Nephron progenitor cell (in vitro differentiated cells): ENCODE measurements around the gene NUP43.

Experiments
- DNase-seq: peaks from one replicate; pipeline ENCODE4 v3.0.0; 2021
- H3K27ac Mint-ChIP-seq: 2 replicates; pipeline ENCODE4 v1.8.0; 2021; ENCODE audit warnings: mild to moderate bottlenecking, moderate library complexity, mixed read lengths
- H3K27me3 Mint-ChIP-seq: 2 replicates; pipeline ENCODE4 v1.8.0; 2021; ENCODE audit warnings: mild to moderate bottlenecking, low read depth, mixed read lengths; ENCODE audit not compliant: poor library complexity
- H3K36me3 Mint-ChIP-seq: 2 replicates; pipeline ENCODE4 v1.8.0; 2021; ENCODE audit warnings: low read depth, mixed read lengths
- H3K4me1 Mint-ChIP-seq: 2 replicates; pipeline ENCODE4 v1.8.0; 2021; ENCODE audit warnings: mixed read lengths
- H3K4me3 Mint-ChIP-seq: 2 replicates; pipeline ENCODE4 v1.8.0; 2021; ENCODE audit warnings: mild to moderate bottlenecking, moderate library complexity, mixed read lengths
- H3K9me3 Mint-ChIP-seq: 2 replicates; pipeline ENCODE4 v1.8.0; 2021; ENCODE audit warnings: mild to moderate bottlenecking, moderate library complexity, mixed read lengths
- CTCF ChIP-seq: fragments of 200-600 bp; sonication (generic); IDR thresholded peaks from 2 replicates; pipeline ENCODE4 v1.5.0; 2021; ENCODE audit warnings: antibody characterized with exemption

The NUP43 gene

GRCh38 chr6:149777624-149778023, 31.3 kb upstream of the NUP43 start:
- Mint-ChIP-seq H3K27ac (no peak overlapping the region), H3K4me3 (no peak overlapping the region), H3K27me3 (no peaks in the 10 kb centered on the region), H3K36me3 (peaks cover 42% of the 10 kb centered on the region), H3K9me3 (no peaks in the 10 kb centered on the region), H3K4me1 (no peaks in the 10 kb centered on the region)
- DNase-seq: no peak
- TF ChIP-seq CTCF: no peak

GRCh38 chr6:149771925-149772324, 25.6 kb upstream of the NUP43 start:
- no peak overlapping the region for H3K4me3 Mint-ChIP-seq

GRCh38 chr6:149771185-149771584, 24.9 kb upstream of the NUP43 start:
- Mint-ChIP-seq H3K36me3 (peaks cover 74% of the 10 kb centered on the region), H3K27me3 (no peaks in the 10 kb centered on the region), H3K27ac (no peak overlapping the region), H3K4me1 (no peaks in the 10 kb centered on the region), H3K4me3 (no peak overlapping the region), H3K9me3 (peaks cover 20% of the 10 kb centered on the region)
- no peak for DNase-seq
- no peak for TF ChIP-seq CTCF

More at GRCh38 chr6:149771925-149772324, 25.6 kb upstream of the NUP43 start:
- no peak for DNase-seq
- Mint-ChIP-seq H3K36me3 (peaks cover 67% of the 10 kb centered on the region), H3K27ac (no peak overlapping the region), H3K4me1 (no peaks in the 10 kb centered on the region), H3K9me3 (peaks cover 12% of the 10 kb centered on the region), H3K27me3 (no peaks in the 10 kb centered on the region)
- TF ChIP-seq CTCF: no peak

- H3K27me3 Mint-ChIP-seq: no peaks in the 10 kb centered on the region
- DNase-seq: no peak
- no peak overlapping the region for H3K4me3 Mint-ChIP-seq
- H3K27ac Mint-ChIP-seq: no peak overlapping the region
- H3K36me3 Mint-ChIP-seq: peaks cover 74% of the 10 kb centered on the region
- no peak for TF ChIP-seq CTCF
- H3K9me3 Mint-ChIP-seq: peaks cover 31% of the 10 kb centered on the region
- no peaks in the 10 kb centered on the region for H3K4me1 Mint-ChIP-seq
Measured at GRCh38 chr6:149769676-149770075, 23.3 kb upstream of the NUP43 start.

- Mint-ChIP-seq H3K27ac (no peak overlapping the region), H3K36me3 (peaks cover 63% of the 10 kb centered on the region), H3K27me3 (peaks cover 2% of the 10 kb centered on the region), H3K4me1 (no peaks in the 10 kb centered on the region), H3K4me3 (no peak overlapping the region), H3K9me3 (peaks cover 45% of the 10 kb centered on the region)
- no peak for TF ChIP-seq CTCF
- DNase-seq: no peak
Measured at GRCh38 chr6:149766156-149766769, 19.9 kb upstream of the NUP43 start.

GRCh38 chr6:149763866-149764265, 17.5 kb upstream of the NUP43 start:
- H3K4me3 Mint-ChIP-seq: no peak overlapping the region
- DNase-seq: no peak
- H3K9me3 Mint-ChIP-seq: peaks cover 41% of the 10 kb centered on the region
- H3K36me3 Mint-ChIP-seq: peaks cover 60% of the 10 kb centered on the region
- H3K4me1 Mint-ChIP-seq: no peaks in the 10 kb centered on the region
- TF ChIP-seq CTCF: no peak
- H3K27ac Mint-ChIP-seq: no peak overlapping the region
- peaks cover 2% of the 10 kb centered on the region for H3K27me3 Mint-ChIP-seq
